Activated T-cell treated with anti-CD3 and anti-CD28 coated beads for 48 hours (primary cell): ENCODE results near the gene KDM6B.
"Not testable (repeated sequence)": the region's sequence is repeated elsewhere in the genome, so short reads cannot be mapped to it uniquely, and the experiment has no call there.

Experiments used
- DNase-seq: peaks from one replicate; pipeline ENCODE4 v3.0.0-alpha.2; 2020; ENCODE audit warnings: low read depth

KDM6B gene

GRCh38 chr17:7833795-7834541 lies at the start of gene KDM6B:
Gene KDM6B (plus strand): TSS chr17:7834217. CDS start chr17:7845555, 11,338 bp downstream.
- DNase-seq: peak; percentile 85

- no peak for DNase-seq
Observed at GRCh38 chr17:7786866-7787265, 47.2 kb upstream of the KDM6B start.

- no peak for DNase-seq
Observed at GRCh38 chr17:7789131-7789530, 44.9 kb upstream of the KDM6B start.

- DNase-seq: no peak
Observed at GRCh38 chr17:7790150-7790549, 43.9 kb upstream of the KDM6B start.

GRCh38 chr17:7792611-7793010 lies 41.4 kb upstream of the KDM6B start:
- DNase-seq: no peak

- DNase-seq: no peak
Observed at GRCh38 chr17:7794075-7794663, 39.8 kb upstream of the KDM6B start.

GRCh38 chr17:7797976-7798375 lies 36.0 kb upstream of the KDM6B start:
- DNase-seq: no peak

GRCh38 chr17:7798839-7799238 lies 35.2 kb upstream of the KDM6B start:
- no peak for DNase-seq

GRCh38 chr17:7803981-7804380 lies 30.0 kb upstream of the KDM6B start:
- DNase-seq: no peak

GRCh38 chr17:7806587-7806986 lies 27.4 kb upstream of the KDM6B start:
- no peak for DNase-seq

- no peak for DNase-seq
Observed at GRCh38 chr17:7807206-7807605, 26.8 kb upstream of the KDM6B start.

GRCh38 chr17:7809086-7809790 lies 24.8 kb upstream of the KDM6B start:
- no peak for DNase-seq

GRCh38 chr17:7809791-7810343 lies 24.1 kb upstream of the KDM6B start:
- not testable (repeated sequence) for DNase-seq

GRCh38 chr17:7811251-7811650 lies 22.8 kb upstream of the KDM6B start:
- DNase-seq: no peak

GRCh38 chr17:7814969-7815368 lies 19.0 kb upstream of the KDM6B start:
- no peak for DNase-seq

GRCh38 chr17:7816926-7817642 lies 16.9 kb upstream of the KDM6B start:
- DNase-seq: no peak

GRCh38 chr17:7817643-7817964 lies 16.4 kb upstream of the KDM6B start:
- no peak for DNase-seq

GRCh38 chr17:7818026-7818425 lies 16.0 kb upstream of the KDM6B start:
- DNase-seq: no peak

GRCh38 chr17:7818746-7819645 lies 15.0 kb upstream of the KDM6B start:
- DNase-seq: no peak

- DNase-seq: no peak
Observed at GRCh38 chr17:7820231-7820630, 13.8 kb upstream of the KDM6B start.

- DNase-seq: no peak
Observed at GRCh38 chr17:7822126-7822525, 11.9 kb upstream of the KDM6B start.
